ENCODE measurements around the gene KIF26B.

GRCh38 chr1:245694753-245695195 is 540.0 kb downstream of the KIF26B start:
- TF ChIP-seq, protein P1, sequence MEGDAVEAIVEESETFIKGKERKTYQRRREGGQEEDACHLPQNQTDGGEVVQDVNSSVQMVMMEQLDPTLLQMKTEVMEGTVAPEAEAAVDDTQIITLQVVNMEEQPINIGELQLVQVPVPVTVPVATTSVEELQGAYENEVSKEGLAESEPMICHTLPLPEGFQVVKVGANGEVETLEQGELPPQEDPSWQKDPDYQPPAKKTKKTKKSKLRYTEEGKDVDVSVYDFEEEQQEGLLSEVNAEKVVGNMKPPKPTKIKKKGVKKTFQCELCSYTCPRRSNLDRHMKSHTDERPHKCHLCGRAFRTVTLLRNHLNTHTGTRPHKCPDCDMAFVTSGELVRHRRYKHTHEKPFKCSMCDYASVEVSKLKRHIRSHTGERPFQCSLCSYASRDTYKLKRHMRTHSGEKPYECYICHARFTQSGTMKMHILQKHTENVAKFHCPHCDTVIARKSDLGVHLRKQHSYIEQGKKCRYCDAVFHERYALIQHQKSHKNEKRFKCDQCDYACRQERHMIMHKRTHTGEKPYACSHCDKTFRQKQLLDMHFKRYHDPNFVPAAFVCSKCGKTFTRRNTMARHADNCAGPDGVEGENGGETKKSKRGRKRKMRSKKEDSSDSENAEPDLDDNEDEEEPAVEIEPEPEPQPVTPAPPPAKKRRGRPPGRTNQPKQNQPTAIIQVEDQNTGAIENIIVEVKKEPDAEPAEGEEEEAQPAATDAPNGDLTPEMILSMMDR (IDR thresholded peaks at IDR 0.05) = no peak
- TF ChIP-seq ARID4B (CRISPR knock-in tag; IDR thresholded peaks at IDR 0.05; ENCODE audit: borderline replicate concordance) (no peak), RORB (CRISPR knock-in tag; IDR thresholded peaks at IDR 0.05) (no peak)
